Retina (tissue), 1 donor: Measurements from ENCODE around the gene CEP72.

Experiments
- DNase-seq: peaks from one replicate; pipeline ENCODE4 v3.0.0-alpha.2; 2016

CEP72 gene

GRCh38 chr5:661891-662750, 50.0 kb downstream of the CEP72 start:
- no peak for DNase-seq

GRCh38 chr5:662751-663435, 50.8 kb downstream of the CEP72 start:
- DNase-seq = no peak

- DNase-seq = no peak
Observed at GRCh38 chr5:663436-664342, 51.5 kb downstream of the CEP72 start.

GRCh38 chr5:664343-664993, 52.3 kb downstream of the CEP72 start:
- DNase-seq = no peak

GRCh38 chr5:664994-665360, 52.8 kb downstream of the CEP72 start:
- no peak for DNase-seq

- DNase-seq = no peak
Observed at GRCh38 chr5:665541-665955, 53.4 kb downstream of the CEP72 start.

GRCh38 chr5:665956-666711, 54.0 kb downstream of the CEP72 start:
- no peak for DNase-seq

GRCh38 chr5:666816-667498, 54.8 kb downstream of the CEP72 start:
- DNase-seq = no peak

- no peak for DNase-seq
Observed at GRCh38 chr5:668283-668995, 56.3 kb downstream of the CEP72 start.

GRCh38 chr5:669111-669841, 57.1 kb downstream of the CEP72 start:
- DNase-seq = peak; percentile 48

GRCh38 chr5:669842-670395, 57.8 kb downstream of the CEP72 start:
- no peak for DNase-seq

- DNase-seq = no peak
Observed at GRCh38 chr5:670396-671270, 58.5 kb downstream of the CEP72 start.

- peak; percentile 86 for DNase-seq
Observed at GRCh38 chr5:671459-672328, 59.6 kb downstream of the CEP72 start.

GRCh38 chr5:672329-673160, 60.4 kb downstream of the CEP72 start:
- DNase-seq = peak; percentile 86

GRCh38 chr5:673161-673830, 61.2 kb downstream of the CEP72 start:
- no peak for DNase-seq
